K562 (cell line): ENCODE results near the gene ACSS2. TPM values are rescaled to one million over a fixed set of nuclear protein-coding genes. Genes with fewer than 3 reads are reported as not detected.
A peak's percentile ranks its signal among the peaks of the same experiment; 100 is the strongest.

Experiments
- ATF6 ChIP-seq: sonication (generic); formaldehyde crosslinking; IDR thresholded peaks from 2 replicates; pipeline ENCODE4 v1.4.0; 2020; ENCODE audit warnings: mild to moderate bottlenecking, missing genetic modification reagents
- CEBPB ChIP-seq: fragments of 450-650 bp; IDR thresholded peaks from 2 replicates; pipeline ENCODE4 v1.6.1; 2016; ENCODE audit warnings: missing genetic modification characterization, missing compliant biosample characterization
- DIDO1 ChIP-seq: fragments of 450-650 bp; IDR thresholded peaks from 2 replicates; pipeline ENCODE4 v1.6.1; 2016; ENCODE audit warnings: low read depth, missing biosample characterization, missing genetic modification characterization
- DMBX1 ChIP-seq: fragments of 250-450 bp; sonication (Bioruptor Pico); IDR thresholded peaks from 2 replicates; pipeline ENCODE4 v1.8.0; 2022; ENCODE audit warnings: inconsistent platforms, mild to moderate bottlenecking, moderate library complexity, borderline replicate concordance
- ESRRB ChIP-seq: fragments of 250-450 bp; sonication (Bioruptor Pico); IDR thresholded peaks from 2 replicates; pipeline ENCODE4 v1.5.0; 2020; ENCODE audit warnings: mild to moderate bottlenecking, moderate library complexity, borderline replicate concordance
- GTF2A2 ChIP-seq: IDR thresholded peaks from 2 replicates; pipeline ENCODE4 v1.6.1; 2016; ENCODE audit warnings: mild to moderate bottlenecking, missing genetic modification characterization, missing compliant biosample characterization
- NCOR1 ChIP-seq: fragments of 450-650 bp; IDR thresholded peaks from 2 replicates; pipeline ENCODE4 v1.6.1; 2016; ENCODE audit warnings: mild to moderate bottlenecking, moderate library complexity
- NKRF ChIP-seq: fragments of 450-650 bp; IDR thresholded peaks from 2 replicates; pipeline ENCODE4 v1.6.1; 2016; ENCODE audit warnings: borderline replicate concordance
- PURB ChIP-seq: sonication (generic); formaldehyde crosslinking; IDR thresholded peaks from 2 replicates; pipeline ENCODE4 v1.9.0; 2021; ENCODE audit warnings: low read depth, mild to moderate bottlenecking, missing genetic modification reagents
- SP1 ChIP-seq: sonication (generic); formaldehyde crosslinking; IDR thresholded peaks from 2 replicates; pipeline ENCODE4 v1.8.1; 2022; ENCODE audit warnings: mild to moderate bottlenecking, missing genetic modification reagents
- STAT6 ChIP-seq: sonication (generic); formaldehyde crosslinking; IDR thresholded peaks from 2 replicates; pipeline ENCODE4 v1.8.1; 2023; ENCODE audit warnings: mild to moderate bottlenecking, missing genetic modification reagents
- TEAD4 ChIP-seq, 2 experiments: sonication (generic) in 1 of 2; formaldehyde crosslinking in 1 of 2; IDR thresholded peaks; 2 replicates each; pipeline versions ENCODE4 v1.6.1 to v1.8.0; 2012 to 2022; ENCODE audit warnings: borderline replicate concordance in 1 of 2, inconsistent platforms in 1 of 2, low read length in 1 of 2, mild to moderate bottlenecking in 1 of 2, missing genetic modification reagents in 1 of 2
- XRCC5 ChIP-seq: fragments of 200-400 bp; formaldehyde crosslinking; IDR thresholded peaks from 2 replicates; pipeline ENCODE4 v1.6.1; 2017; ENCODE audit warnings: low read depth, mild to moderate bottlenecking, low read length
- ZBTB43 ChIP-seq: sonication (generic); formaldehyde crosslinking; IDR thresholded peaks from 2 replicates; pipeline ENCODE4 v1.8.0; 2023; ENCODE audit warnings: mild to moderate bottlenecking, missing genetic modification reagents
- ZC3H4 ChIP-seq: sonication (generic); formaldehyde crosslinking; IDR thresholded peaks from 2 replicates; pipeline ENCODE4 v1.9.0; 2021; ENCODE audit warnings: missing genetic modification reagents, borderline replicate concordance
- ZNF121 ChIP-seq: sonication (generic); formaldehyde crosslinking; conservative IDR thresholded peaks from 2 replicates; pipeline ENCODE4 v1.8.0; 2022; ENCODE audit warnings: missing genetic modification reagents
- ZNF124 ChIP-seq: sonication (generic); formaldehyde crosslinking; IDR thresholded peaks from 2 replicates; pipeline ENCODE4 v1.8.1; 2022; ENCODE audit warnings: missing genetic modification reagents
- ZNF134 ChIP-seq: fragments of 250-450 bp; sonication (Bioruptor Pico); conservative IDR thresholded peaks from 2 replicates; pipeline ENCODE4 v1.4.0; 2020
- ZNF696 ChIP-seq: fragments of 250-450 bp; sonication (Bioruptor Pico); conservative IDR thresholded peaks from 2 replicates; pipeline ENCODE4 v1.4.0; 2020; ENCODE audit warnings: mild to moderate bottlenecking, moderate library complexity
- polyA plus RNA-seq, 8 experiments: library from polyadenylated mRNA; depleted of rRNA in 4 of 8; stranded (reverse) in 5 of 8; unstranded in 3 of 8; fragments of >200 nt; fragmentation: Nextera tagmentation in 2 of 8; fragmentation: Illumina TruSeq in 1 of 8; extraction: Ambion mirVana in 2 of 8; extraction: Trizol in 1 of 8; gene quantifications; 2 replicates each; pipeline versions ENCODE4 v1.2.1 to v1.2.3, GENCODE V29; 2011 to 2014; ENCODE audit warnings: inconsistent platforms in 1 of 8, missing spikeins in 1 of 8
- total RNA-seq, 7 experiments: library from RNA; depleted of rRNA in 6 of 7; stranded (reverse); fragments of >200 nt in 6 of 7; fragmentation: Illumina TruSeq in 2 of 7; extraction: Trizol in 2 of 7; gene quantifications; 2 replicates each; pipeline versions ENCODE4 v1.2.1 to v1.2.3, GENCODE V29; 2011 to 2021; ENCODE audit warnings: low replicate concordance in 1 of 7

Gene ACSS2
- total and polyA plus RNA-seq, 9 of the 15 experiments (the other 6 are each of a cell fraction or from before 2014, with no cell fraction given) = 21.9 to 246 (median 66.2) TPM

GRCh38 chr20:34872622-34873224, 3.7 kb upstream of the ACSS2 start, which contains the start of gene GGT7 (continued):
- no peak; the same call in 1 of the 2 replicates for TF ChIP-seq TEAD4 (IDR thresholded peaks at IDR 0.05; ENCODE audit: low read length)
- TF ChIP-seq TEAD4 (CRISPR knock-in tag; IDR thresholded peaks at IDR 0.05; ENCODE audit: borderline replicate concordance) = no peak
- TF ChIP-seq DIDO1 = no peak
- TF ChIP-seq SP1 (CRISPR knock-in tag) = peak; percentile 96
- TF ChIP-seq ZNF134 (CRISPR knock-in tag) = no peak
- peak; percentile 56; the same call in 1 of the 2 replicates for TF ChIP-seq NCOR1
- no peak for TF ChIP-seq ZNF696 (CRISPR knock-in tag)
- no peak for TF ChIP-seq ZC3H4 (CRISPR knock-in tag)
- TF ChIP-seq ZBTB43 (CRISPR knock-in tag) = no peak
- TF ChIP-seq NKRF = no peak
- TF ChIP-seq DMBX1 (CRISPR knock-in tag) = no peak
- TF ChIP-seq ESRRB (CRISPR knock-in tag) = no peak
- TF ChIP-seq XRCC5 = no peak
- TF ChIP-seq ZNF124 (CRISPR knock-in tag) = no peak
- TF ChIP-seq PURB (CRISPR knock-in tag) = no peak
- TF ChIP-seq ATF6 (CRISPR knock-in tag) = peak; percentile 63; the same call in 1 of the 2 replicates
- no peak for TF ChIP-seq STAT6 (CRISPR knock-in tag)
- no peak for TF ChIP-seq GTF2A2 (tag)
- no peak for TF ChIP-seq ZNF121 (CRISPR knock-in tag)
- TF ChIP-seq CEBPB (tag) = no peak
